SHP77 treated with DMSO at 0.1 percent for 48 hours (cell line): ENCODE measurements around the gene ARHGAP5.

Experiments used
- DNase-seq: peaks from one replicate; lab custom pipeline; 2025; lab: John Stamatoyannopoulos, UW

The ARHGAP5 gene

GRCh38 chr14:32075672-32076277 lies 1.3 kb upstream of the ARHGAP5 start:
- peak; percentile 44 for DNase-seq

GRCh38 chr14:32076278-32077080 lies 625 bp upstream of the ARHGAP5 start:
- peak; percentile 89 for DNase-seq

- DNase-seq: peak; percentile 56
Measured at GRCh38 chr14:32078023-32078857, 1.1 kb downstream of the ARHGAP5 start.

- no peak for DNase-seq
Measured at GRCh38 chr14:32078858-32079216, 1.7 kb downstream of the ARHGAP5 start.

GRCh38 chr14:32079264-32079663 lies 2.2 kb downstream of the ARHGAP5 start:
- no peak for DNase-seq

- no peak for DNase-seq
Measured at GRCh38 chr14:32080001-32080510, 3.0 kb downstream of the ARHGAP5 start.

- no peak for DNase-seq
Measured at GRCh38 chr14:32081901-32082300, 4.8 kb downstream of the ARHGAP5 start.

GRCh38 chr14:32083315-32083624 lies 6.2 kb downstream of the ARHGAP5 start:
- no peak for DNase-seq

- no peak for DNase-seq
Measured at GRCh38 chr14:32083789-32084188, 6.7 kb downstream of the ARHGAP5 start.

- no peak for DNase-seq
Measured at GRCh38 chr14:32085182-32085844, 8.2 kb downstream of the ARHGAP5 start.

GRCh38 chr14:32085845-32086383 lies 8.8 kb downstream of the ARHGAP5 start:
- DNase-seq: no peak

- no peak for DNase-seq
Measured at GRCh38 chr14:32087173-32087861, 10.2 kb downstream of the ARHGAP5 start.

- DNase-seq: no peak
Measured at GRCh38 chr14:32087907-32088306, 10.8 kb downstream of the ARHGAP5 start.

GRCh38 chr14:32090686-32091085 lies 13.6 kb downstream of the ARHGAP5 start:
- DNase-seq: no peak

GRCh38 chr14:32099473-32099872 lies 22.4 kb downstream of the ARHGAP5 start:
- DNase-seq: no peak

GRCh38 chr14:32100175-32100574 lies 23.1 kb downstream of the ARHGAP5 start:
- no peak for DNase-seq

- DNase-seq: no peak
Measured at GRCh38 chr14:32102152-32102787, 25.2 kb downstream of the ARHGAP5 start.

- DNase-seq: no peak
Measured at GRCh38 chr14:32102968-32103367, 25.9 kb downstream of the ARHGAP5 start.

- no peak for DNase-seq
Measured at GRCh38 chr14:32104308-32104707, 27.2 kb downstream of the ARHGAP5 start.

- no peak for DNase-seq
Measured at GRCh38 chr14:32104803-32105202, 27.7 kb downstream of the ARHGAP5 start.
